ENCODE measurements around the gene DHFR.

DHFR gene

DNA sequence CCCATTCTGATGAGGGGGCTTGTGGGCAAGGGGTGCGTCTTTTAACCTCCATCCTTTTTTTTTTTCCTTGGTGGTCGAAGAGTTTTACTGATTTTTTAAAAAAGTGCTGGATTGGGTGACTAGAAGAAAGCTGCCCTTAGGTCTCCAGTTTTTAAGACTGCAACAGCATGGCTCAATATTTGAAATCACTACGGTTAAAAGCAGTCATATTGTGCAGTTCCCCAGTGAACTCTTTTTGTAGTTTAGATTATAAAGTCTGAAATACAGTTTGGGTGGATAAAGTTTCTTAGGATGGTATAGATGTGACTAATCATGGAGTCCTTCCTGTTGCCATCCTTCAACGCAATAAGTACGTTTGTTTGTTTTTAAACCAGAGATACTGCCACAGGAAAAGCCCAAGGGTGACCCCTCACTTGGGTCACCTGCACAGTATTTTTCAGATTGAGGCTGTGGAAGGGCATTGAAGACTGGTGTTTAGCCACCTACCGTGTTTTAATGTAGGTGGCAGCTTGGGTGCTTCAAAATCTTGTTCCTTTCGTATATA is 520 bp upstream of the DHFR start:
- peak; percentile 30 for DNase-seq (ENCODE audit: low spot score)

DNA sequence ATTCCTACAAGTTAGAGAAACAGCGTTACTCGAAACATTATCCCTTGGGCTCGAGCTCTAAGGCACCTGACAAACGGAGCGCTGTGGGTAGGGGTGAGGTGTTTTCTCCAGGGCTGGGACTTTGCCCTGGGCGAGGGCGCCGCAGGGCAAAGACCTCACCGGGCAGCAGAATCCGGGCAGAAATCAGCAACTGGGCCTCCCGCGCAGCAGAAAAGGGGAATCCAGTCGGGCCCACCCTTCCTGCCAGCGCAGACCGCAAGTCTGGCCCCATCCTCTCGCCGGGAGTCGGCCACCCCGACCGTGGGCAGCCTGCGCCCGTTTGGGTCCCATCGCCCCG is 761 bp downstream of the DHFR start:
- peak; percentile 28 for DNase-seq (ENCODE audit: low spot score)

- no peak for DNase-seq (ENCODE audit: low spot score)
These were observed 1.3 kb downstream of the DHFR start for GRCh38 chr5:80653502-80653901.

DNA sequence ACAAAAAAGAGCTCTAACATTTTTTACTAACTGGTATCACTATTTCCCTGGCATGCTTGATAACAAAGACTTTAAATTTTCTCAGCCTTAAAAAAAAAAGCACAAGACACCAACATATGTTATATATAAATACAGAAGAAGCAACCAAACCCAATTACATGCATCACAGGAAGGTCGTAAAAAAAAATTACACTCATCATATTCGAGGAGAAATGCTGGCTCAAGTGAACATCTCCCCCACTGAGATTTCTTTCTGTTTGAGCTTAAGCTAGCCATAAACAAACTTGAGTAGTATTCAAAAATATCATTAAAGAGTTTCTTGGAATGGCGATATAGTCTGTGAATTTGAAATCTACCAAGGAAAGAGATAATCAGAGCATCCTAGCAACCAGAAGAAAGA is 7.9 kb downstream of the DHFR start:
- DNase-seq (ENCODE audit: low spot score) = no peak

DNA sequence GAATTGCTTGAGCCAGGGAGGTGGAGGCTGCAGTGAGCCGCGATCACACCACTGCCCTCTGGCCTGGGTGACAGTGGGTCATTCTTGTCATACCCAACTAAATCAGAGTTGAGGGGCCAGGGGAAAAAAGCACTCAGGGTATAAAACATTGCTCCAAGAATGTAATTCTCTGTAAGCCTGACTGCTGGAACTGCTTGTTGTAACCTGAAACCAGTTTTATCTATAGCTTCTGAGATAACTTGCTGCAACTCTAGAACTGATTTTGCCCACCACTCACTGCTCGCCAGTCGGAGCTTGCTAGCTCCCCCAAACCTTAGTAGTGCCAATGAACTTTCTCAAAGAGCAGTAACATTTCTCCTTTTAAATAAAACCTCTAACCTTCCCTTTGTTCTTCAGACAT is 9.9 kb downstream of the DHFR start:
- DNase-seq (ENCODE audit: low spot score) = no peak

- no peak for DNase-seq (ENCODE audit: low spot score)
These were observed 13.4 kb downstream of the DHFR start for GRCh38 chr5:80641353-80641752.

GRCh38 chr5:80634193-80634592 is 20.6 kb downstream of the DHFR start:
- no peak for DNase-seq (ENCODE audit: low spot score)

- DNase-seq (ENCODE audit: low spot score) = no peak
These were observed 22.1 kb downstream of the DHFR start for GRCh38 chr5:80632700-80633099.

DNA sequence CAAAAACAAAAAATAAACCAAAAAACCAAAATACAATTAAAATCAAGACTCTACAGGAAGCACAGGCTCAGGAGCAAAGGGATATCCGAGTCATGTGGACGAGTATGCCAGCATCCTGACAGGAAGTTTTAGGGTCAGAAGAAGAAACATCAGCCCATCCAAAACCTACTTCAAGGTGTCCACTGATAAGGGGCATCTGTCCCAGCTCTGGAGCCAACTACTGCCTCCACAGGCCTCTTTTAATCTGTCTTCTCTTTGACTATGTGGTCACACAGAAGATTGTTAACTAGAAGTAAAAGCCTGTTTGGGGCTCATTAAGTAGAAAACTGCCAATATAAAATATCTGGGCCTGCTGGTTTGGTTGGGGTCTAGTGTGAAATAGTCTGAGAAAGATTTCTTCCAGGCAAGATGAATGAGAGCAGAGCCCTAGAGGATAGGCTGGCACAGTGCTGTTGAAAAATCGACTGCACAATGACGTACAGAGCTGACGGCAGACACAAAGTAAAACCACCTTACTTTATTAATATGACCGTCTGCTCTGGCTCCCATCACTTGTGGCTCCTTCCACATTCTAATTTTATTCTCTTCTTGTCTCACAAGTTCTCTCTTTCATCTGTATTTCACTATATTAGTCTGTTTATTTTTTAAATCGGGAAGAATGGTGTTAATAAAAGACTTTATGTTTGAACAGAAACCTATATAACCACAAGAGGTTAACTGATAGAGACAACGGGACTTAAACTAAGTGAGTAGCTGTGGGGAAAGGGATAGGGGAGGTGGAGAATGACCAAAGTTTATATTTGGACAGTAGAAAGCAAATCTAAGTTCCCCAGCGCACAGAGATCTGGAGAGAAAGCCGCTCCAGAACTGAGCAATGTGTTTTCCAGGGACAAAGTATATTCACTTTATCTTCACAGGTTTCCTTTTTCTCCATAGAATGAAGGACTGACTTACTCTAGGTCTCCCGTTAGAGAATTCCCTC is 23.2 kb downstream of the DHFR start:
- DNase-seq (ENCODE audit: low spot score) = no peak

DNA sequence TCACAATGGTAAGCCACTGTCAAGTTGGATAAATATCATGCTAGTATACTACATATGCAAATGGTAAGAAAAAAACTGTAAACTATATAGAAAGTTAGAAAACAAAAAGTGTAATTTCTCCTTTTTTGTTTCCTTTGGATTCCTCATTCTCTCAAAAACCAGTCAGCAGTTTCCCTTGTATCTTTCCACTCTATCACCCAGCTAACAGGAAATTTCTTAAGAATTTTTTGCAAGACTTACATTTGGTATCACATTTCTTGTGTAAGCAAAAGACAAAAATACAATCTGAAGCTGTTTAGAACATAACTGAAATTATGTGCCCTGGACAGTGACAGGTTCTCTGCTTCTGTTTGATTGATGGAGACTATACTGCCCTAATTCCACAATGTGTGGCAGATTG is 25.5 kb downstream of the DHFR start:
- no peak for DNase-seq (ENCODE audit: low spot score)

GRCh38 chr5:80625230-80625629 is 29.6 kb downstream of the DHFR start:
- DNase-seq (ENCODE audit: low spot score) = no peak

GRCh38 chr5:80623999-80624398 is 30.8 kb downstream of the DHFR start:
- peak; percentile 22 for DNase-seq (ENCODE audit: low spot score)

DNA sequence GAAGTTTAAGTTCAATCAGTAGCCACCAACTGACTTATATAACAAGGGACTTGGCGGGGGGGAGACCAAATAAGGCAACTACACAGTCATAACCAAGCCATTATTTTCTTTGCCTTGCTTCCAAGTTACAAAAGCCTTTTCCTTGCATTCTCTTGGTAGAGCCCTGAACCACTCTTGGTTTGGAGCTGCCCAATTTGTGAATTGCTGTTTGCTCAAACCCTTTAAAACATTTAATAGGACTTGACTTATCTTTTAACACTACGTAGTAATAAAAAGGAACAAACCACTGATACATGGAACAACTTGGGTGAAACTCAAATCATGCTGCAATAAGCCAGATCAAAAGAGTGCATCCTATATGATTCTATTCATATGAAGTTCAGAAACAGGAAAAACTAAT is 32.0 kb downstream of the DHFR start:
- no peak for DNase-seq (ENCODE audit: low spot score)

- peak; percentile 56 for DNase-seq (ENCODE audit: low spot score)
These were observed 34.6 kb downstream of the DHFR start for GRCh38 chr5:80620211-80620610.

DNA sequence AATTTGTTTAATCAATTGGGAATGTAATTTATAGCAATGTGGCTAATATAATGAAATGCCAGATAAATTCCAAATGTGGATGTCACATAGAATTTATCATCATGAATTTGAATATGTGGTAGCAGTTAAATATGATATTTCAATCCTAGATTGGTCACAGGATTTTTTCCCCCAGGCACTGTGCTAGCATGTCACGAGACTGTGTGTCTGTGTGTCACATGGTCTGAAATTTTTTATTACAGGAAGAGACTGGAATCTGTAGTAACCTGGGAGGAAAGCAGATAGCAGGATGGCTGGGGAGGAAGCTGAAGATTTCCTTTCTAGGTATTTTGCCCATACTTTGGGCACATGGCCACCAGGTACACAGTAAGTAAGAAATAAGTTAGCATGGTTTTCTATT is 35.7 kb downstream of the DHFR start:
- DNase-seq (ENCODE audit: low spot score) = peak; percentile 14

DNA sequence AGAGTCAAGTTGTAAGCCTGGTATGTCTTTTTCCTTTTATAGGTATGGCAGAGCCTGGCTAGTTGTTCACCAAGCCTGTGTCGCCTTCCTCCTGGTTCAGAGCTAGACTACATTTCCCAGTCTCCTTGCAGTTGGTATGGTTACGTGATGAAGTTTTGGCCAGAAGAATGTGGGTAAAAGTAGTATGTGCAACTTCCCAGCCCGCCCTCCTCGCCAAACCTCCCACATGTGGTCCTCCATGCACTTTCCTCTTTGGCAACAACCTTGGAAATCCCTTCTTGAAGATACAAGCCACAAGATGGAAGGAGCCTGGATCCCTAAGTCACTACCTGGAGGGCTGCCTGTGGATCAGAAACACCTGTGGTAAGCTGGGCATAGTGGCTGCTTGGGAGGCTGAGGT is 36.3 kb downstream of the DHFR start:
- DNase-seq (ENCODE audit: low spot score) = no peak

GRCh38 chr5:80615266-80615914 is 39.4 kb downstream of the DHFR start:
- no peak for DNase-seq (ENCODE audit: low spot score)

DNA sequence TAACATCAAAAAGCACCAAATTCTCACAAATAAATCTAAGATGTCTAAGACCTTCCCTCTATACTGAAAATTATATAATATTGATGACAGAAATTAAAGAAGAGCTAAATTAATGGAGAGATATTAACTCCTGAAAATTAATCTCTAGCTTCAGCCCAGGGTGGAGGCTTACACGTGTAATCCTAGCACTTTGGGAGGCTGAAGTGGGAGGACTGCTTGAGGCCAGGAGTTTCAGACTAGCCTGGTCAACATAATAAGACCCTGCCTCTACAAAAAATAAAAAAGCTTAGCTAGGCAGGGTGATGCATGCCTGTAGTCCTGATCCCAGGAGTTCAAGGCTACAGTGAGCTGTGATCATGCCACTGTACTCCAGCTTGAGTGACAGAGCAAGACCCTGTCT is 45.1 kb downstream of the DHFR start:
- no peak for DNase-seq (ENCODE audit: low spot score)

- no peak for DNase-seq (ENCODE audit: low spot score)
These were observed 46.1 kb downstream of the DHFR start for GRCh38 chr5:80608731-80609130.

GRCh38 chr5:80607832-80608231 is 47.0 kb downstream of the DHFR start:
- no peak for DNase-seq (ENCODE audit: low spot score)

DNA sequence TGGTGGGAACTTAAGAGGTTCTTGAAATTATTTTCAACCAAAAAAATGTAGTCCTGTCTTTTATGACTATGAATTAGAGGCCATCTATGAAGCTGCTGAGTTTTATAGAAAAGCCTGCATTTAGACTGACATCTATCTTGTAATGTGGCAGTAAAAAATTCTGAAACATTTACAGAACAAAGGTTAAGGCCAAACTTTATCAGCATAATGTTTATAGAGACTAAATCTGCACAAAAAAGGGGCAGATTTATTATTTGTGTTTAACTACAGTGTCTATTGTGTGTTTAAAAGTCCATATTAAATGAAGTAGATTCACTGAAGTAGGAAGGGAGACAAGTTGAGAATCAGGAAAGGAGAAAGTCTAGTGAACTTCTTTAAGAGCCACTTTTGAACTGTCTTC is 47.4 kb downstream of the DHFR start:
- no peak for DNase-seq (ENCODE audit: low spot score)

DNA sequence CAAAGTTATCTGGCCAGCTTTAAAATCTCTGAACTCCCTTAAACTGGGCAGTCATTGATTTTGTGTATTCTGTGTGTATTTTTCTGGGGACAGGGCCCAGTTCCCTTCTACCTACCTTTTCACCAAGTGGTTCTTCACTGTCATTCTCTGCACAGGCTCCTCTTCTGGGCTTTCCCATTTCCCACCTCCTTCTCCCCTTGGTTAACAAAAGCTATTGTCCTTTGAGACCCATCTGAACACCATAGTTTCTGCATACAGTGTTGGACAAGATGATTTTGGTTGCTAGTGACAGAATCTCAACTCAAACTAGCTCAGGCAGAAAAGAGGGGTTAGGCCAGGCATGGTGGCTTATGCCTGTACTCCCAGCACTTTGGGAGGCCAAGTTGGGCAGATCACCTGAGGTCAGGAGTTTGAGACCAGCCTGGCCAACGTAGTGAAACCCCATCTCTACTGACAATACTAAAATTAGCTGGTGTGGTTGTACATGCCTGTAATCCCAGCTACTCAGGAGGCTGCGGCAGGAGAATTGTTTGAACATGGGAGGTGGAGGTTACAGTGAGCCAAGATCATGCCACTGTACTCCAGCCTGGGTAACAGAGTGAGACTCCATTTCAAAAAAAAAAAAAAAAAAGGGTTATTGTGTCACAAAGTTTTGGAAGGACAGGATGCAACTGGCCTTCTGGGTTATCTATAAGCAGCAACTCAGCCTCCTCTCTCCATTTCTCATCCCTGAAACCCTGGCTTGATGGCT is 53.7 kb downstream of the DHFR start:
- DNase-seq (ENCODE audit: low spot score) = no peak

- DNase-seq (ENCODE audit: low spot score) = no peak
These were observed 57.3 kb downstream of the DHFR start for GRCh38 chr5:80597500-80597899.
